B cell (primary cell): ENCODE measurements around the gene SLC30A7.

Experiments used
- EZH2 ChIP-seq: IDR thresholded peaks from 2 replicates; pipeline ENCODE4 v1.6.1; 2012; ENCODE audit warnings: borderline replicate concordance, low read depth, mild to moderate bottlenecking, moderate library complexity, low read length; ENCODE audit not compliant: insufficient read depth, poor library complexity, severe bottlenecking
- TF ChIP-seq, protein P1 (sequence below): fragments of 200-600 bp; IDR thresholded peaks from one replicate; pipeline ENCODE4 v1.8.0; 2022; ENCODE audit warnings: antibody characterized with exemption, mild to moderate bottlenecking

DNA sequence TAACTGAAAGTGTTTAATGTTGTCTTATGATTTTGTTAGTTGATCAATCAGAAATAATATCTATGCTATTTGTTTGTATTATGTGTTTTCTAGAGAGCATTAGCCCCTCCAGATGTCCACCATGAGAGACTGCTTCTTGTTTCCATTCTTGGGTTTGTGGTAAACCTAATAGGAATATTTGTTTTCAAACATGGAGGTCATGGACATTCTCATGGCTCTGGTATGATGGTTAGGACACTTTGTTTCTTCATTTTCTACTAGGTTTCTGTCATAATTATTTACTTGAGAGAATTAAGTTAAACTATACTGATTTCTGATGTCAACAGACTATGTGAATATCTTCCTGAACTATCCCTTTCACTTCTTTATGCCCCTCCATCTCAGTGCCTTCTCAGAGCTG lies 16.1 kb downstream of the SLC30A7 start:
- TF ChIP-seq EZH2 = no peak
- TF ChIP-seq, protein P1, sequence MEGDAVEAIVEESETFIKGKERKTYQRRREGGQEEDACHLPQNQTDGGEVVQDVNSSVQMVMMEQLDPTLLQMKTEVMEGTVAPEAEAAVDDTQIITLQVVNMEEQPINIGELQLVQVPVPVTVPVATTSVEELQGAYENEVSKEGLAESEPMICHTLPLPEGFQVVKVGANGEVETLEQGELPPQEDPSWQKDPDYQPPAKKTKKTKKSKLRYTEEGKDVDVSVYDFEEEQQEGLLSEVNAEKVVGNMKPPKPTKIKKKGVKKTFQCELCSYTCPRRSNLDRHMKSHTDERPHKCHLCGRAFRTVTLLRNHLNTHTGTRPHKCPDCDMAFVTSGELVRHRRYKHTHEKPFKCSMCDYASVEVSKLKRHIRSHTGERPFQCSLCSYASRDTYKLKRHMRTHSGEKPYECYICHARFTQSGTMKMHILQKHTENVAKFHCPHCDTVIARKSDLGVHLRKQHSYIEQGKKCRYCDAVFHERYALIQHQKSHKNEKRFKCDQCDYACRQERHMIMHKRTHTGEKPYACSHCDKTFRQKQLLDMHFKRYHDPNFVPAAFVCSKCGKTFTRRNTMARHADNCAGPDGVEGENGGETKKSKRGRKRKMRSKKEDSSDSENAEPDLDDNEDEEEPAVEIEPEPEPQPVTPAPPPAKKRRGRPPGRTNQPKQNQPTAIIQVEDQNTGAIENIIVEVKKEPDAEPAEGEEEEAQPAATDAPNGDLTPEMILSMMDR = no peak
